Activated CD4-positive, alpha-beta T cell treated with anti-CD3 and anti-CD28 coated beads for 4 hours (primary cell): Measurements from ENCODE around the gene CDKN2AIP.

Source experiments
- DNase-seq, 2 donors: peaks; one replicate each; pipeline ENCODE4 v3.0.0-alpha.2; 2020

The CDKN2AIP gene

GRCh38 chr4:183444214-183445096, at the start of gene CDKN2AIP:
CDKN2AIP (plus strand) TSS chr4:183444636; CDS start chr4:183444798, 162 bp downstream.
- peak; percentile 90 to 92 for DNase-seq

- DNase-seq = no peak
These were observed 49.0 kb upstream of the CDKN2AIP start for GRCh38 chr4:183395395-183395794.

GRCh38 chr4:183396227-183396637, 48.2 kb upstream of the CDKN2AIP start:
- DNase-seq = no peak

- no peak for DNase-seq
These were observed 46.6 kb upstream of the CDKN2AIP start for GRCh38 chr4:183397741-183398297.

- DNase-seq = peak; percentile 52 to 63
These were observed 45.9 kb upstream of the CDKN2AIP start for GRCh38 chr4:183398298-183399125.

- no peak for DNase-seq
These were observed 45.3 kb upstream of the CDKN2AIP start for GRCh38 chr4:183399126-183399522.

GRCh38 chr4:183399616-183400015, 44.8 kb upstream of the CDKN2AIP start:
- no peak for DNase-seq

GRCh38 chr4:183400035-183400434, 44.4 kb upstream of the CDKN2AIP start:
- no peak for DNase-seq

- no peak for DNase-seq
These were observed 43.0 kb upstream of the CDKN2AIP start for GRCh38 chr4:183401473-183401872.

- DNase-seq = no peak
These were observed 41.7 kb upstream of the CDKN2AIP start for GRCh38 chr4:183402771-183403170.

- no peak for DNase-seq
These were observed 41.0 kb upstream of the CDKN2AIP start for GRCh38 chr4:183403486-183403885.

- no peak for DNase-seq
These were observed 40.5 kb upstream of the CDKN2AIP start for GRCh38 chr4:183403961-183404360.

- no peak for DNase-seq
These were observed 39.1 kb upstream of the CDKN2AIP start for GRCh38 chr4:183405303-183405702.

GRCh38 chr4:183407128-183407585, 37.3 kb upstream of the CDKN2AIP start:
- DNase-seq = peak; percentile 83 to 92

- DNase-seq = no peak
These were observed 36.6 kb upstream of the CDKN2AIP start for GRCh38 chr4:183407635-183408464.

GRCh38 chr4:183408796-183409195, 35.6 kb upstream of the CDKN2AIP start:
- DNase-seq = no peak

GRCh38 chr4:183409483-183409882, 35.0 kb upstream of the CDKN2AIP start:
- DNase-seq = no peak

- no peak for DNase-seq
These were observed 34.5 kb upstream of the CDKN2AIP start for GRCh38 chr4:183409934-183410333.

GRCh38 chr4:183411291-183411861, 33.1 kb upstream of the CDKN2AIP start:
- no peak for DNase-seq

- DNase-seq = no peak
These were observed 31.6 kb upstream of the CDKN2AIP start for GRCh38 chr4:183412821-183413220.

GRCh38 chr4:183413234-183414200, 30.9 kb upstream of the CDKN2AIP start:
- DNase-seq = no peak
